ENCODE data around the gene GTF3C1.

- TF ChIP-seq CTCF (IDR thresholded peaks at IDR 0.05) (no peak), POLR2A (IDR thresholded peaks at IDR 0.05) (no peak)
These were observed 57.1 kb downstream of the GTF3C1 start for GRCh38 chr16:27492588-27492979.
